ENCODE measurements around the gene TUG1.

TUG1 gene

GRCh38 chr22:31001124-31001770 is 32.2 kb downstream of the TUG1 start:
- no peak for DNase-seq (ENCODE audit: low read depth, low spot score)

- DNase-seq (ENCODE audit: low read depth, low spot score): no peak
Observed at GRCh38 chr22:31005535-31005934, 36.5 kb downstream of the TUG1 start.

- no peak for DNase-seq (ENCODE audit: low read depth, low spot score)
Observed at GRCh38 chr22:31019191-31019930, 50.3 kb downstream of the TUG1 start.

GRCh38 chr22:31020334-31020733 is 51.3 kb downstream of the TUG1 start:
- DNase-seq (ENCODE audit: low read depth, low spot score): no peak

GRCh38 chr22:31022516-31022915 is 53.5 kb downstream of the TUG1 start:
- DNase-seq (ENCODE audit: low read depth, low spot score): no peak

Data from brain pericyte (primary cell).